ENCODE data around the gene PIK3AP1. TPM values are rescaled to one million over a fixed set of nuclear protein-coding genes. Genes with fewer than 3 reads are reported as not detected.

PIK3AP1 gene
- total RNA-seq, 6 experiments from 2014 or later: 36.2 to 197 (median 141) TPM

GRCh38 chr10:96658844-96659243, 61.5 kb downstream of the PIK3AP1 start:
- Histone ChIP-seq H3K27me3 (no peaks in the 10 kb centered on the region), H3K9me3 (no peaks in the 10 kb centered on the region), H3K36me3 (peaks cover 0 to 4% (median 0%) of the 10 kb centered on the region in 4 donors), H3K4me1 (peaks cover 0 to 89% (median 31%) of the 10 kb centered on the region in 4 donors), H3K4me3 (no peak overlapping the region), H3K27ac (peak overlapping the region; percentile 45 to 82 (median 77))
- intact Hi-C loops (cut with DNase I): no loop called here
- DNase-seq: no peak
- WGBS (ENCODE audit: insufficient coverage, low coverage, low lambda C conversion rate, missing lambda C conversion rate): 58% methylated on average over 2 of the region's 3 CpGs
- no peak for TF ChIP-seq POLR2A (IDR thresholded peaks at IDR 0.05)
- no peak for TF ChIP-seq CTCF (IDR thresholded peaks at IDR 0.05)
- ATAC-seq: peak in 3 of 4 donors; percentile 4 to 12 (median 6)

GRCh38 chr10:96657385-96657784, 62.9 kb downstream of the PIK3AP1 start:
- Histone ChIP-seq H3K27ac (peak overlapping the region in 2 of 3 donors; percentile 77 to 82), H3K4me3 (no peak overlapping the region), H3K36me3 (peaks cover 0 to 4% (median 0%) of the 10 kb centered on the region in 4 donors), H3K9me3 (no peaks in the 10 kb centered on the region), H3K4me1 (peaks cover 0 to 77% (median 25%) of the 10 kb centered on the region in 4 donors), H3K27me3 (no peaks in the 10 kb centered on the region)
- DNase-seq (peak in 1 of 3 donors; percentile 16), ATAC-seq (no peak)
- WGBS (ENCODE audit: insufficient coverage, low coverage, low lambda C conversion rate, missing lambda C conversion rate): 100% methylated on average over 1 of the region's 1 CpG
- no peak for TF ChIP-seq POLR2A (IDR thresholded peaks at IDR 0.05)
- TF ChIP-seq CTCF (IDR thresholded peaks at IDR 0.05): no peak
- intact Hi-C loops (cut with DNase I): no loop called here

GRCh38 chr10:96656839-96657238, 63.5 kb downstream of the PIK3AP1 start:
- Histone ChIP-seq H3K4me3 (no peak overlapping the region), H3K27ac (peak overlapping the region in 2 of 3 donors; percentile 47 to 82)
- ATAC-seq: peak; percentile 9 to 39 (median 12)

GRCh38 chr10:96656198-96656577, 64.1 kb downstream of the PIK3AP1 start:
- H3K27ac ChIP-seq: peak overlapping the region in 2 of 3 donors; percentile 47 to 82
- no peak overlapping the region for H3K4me3 ChIP-seq
- DNase-seq (no peak), ATAC-seq (peak in 2 of 4 donors; percentile 7 to 10)
- intact Hi-C loops (cut with DNase I): no loop called here
- H3K36me3 ChIP-seq: peaks cover 0 to 10% (median 2%) of the 10 kb centered on the region in 4 donors
- no peaks in the 10 kb centered on the region for H3K27me3 ChIP-seq
- no peaks in the 10 kb centered on the region for H3K9me3 ChIP-seq
- peaks cover 0 to 66% (median 23%) of the 10 kb centered on the region in 4 donors for H3K4me1 ChIP-seq
- WGBS (ENCODE audit: insufficient coverage, low coverage, low lambda C conversion rate, missing lambda C conversion rate): 83% methylated on average over 1 of the region's 3 CpGs
- TF ChIP-seq CTCF (IDR thresholded peaks at IDR 0.05): no peak
- TF ChIP-seq POLR2A (IDR thresholded peaks at IDR 0.05): no peak

More at GRCh38 chr10:96656839-96657238, 63.5 kb downstream of the PIK3AP1 start:
- TF ChIP-seq CTCF (IDR thresholded peaks at IDR 0.05) (no peak), POLR2A (IDR thresholded peaks at IDR 0.05) (no peak)
- Histone ChIP-seq H3K27me3 (no peaks in the 10 kb centered on the region), H3K36me3 (peaks cover 0 to 4% (median 2%) of the 10 kb centered on the region in 4 donors), H3K9me3 (no peaks in the 10 kb centered on the region), H3K4me1 (peaks cover 0 to 72% (median 25%) of the 10 kb centered on the region in 4 donors)
- no peak for DNase-seq
- 50% methylated on average over 7 of the region's 9 CpGs for WGBS (ENCODE audit: insufficient coverage, low coverage, low lambda C conversion rate, missing lambda C conversion rate)
- intact Hi-C loops (cut with DNase I): no loop called here

All from right lobe of liver (tissue), 6 donors.